HepG2 (cell line): ENCODE results near the gene WDR48. TPM values are rescaled to one million over a fixed set of nuclear protein-coding genes. Genes with fewer than 3 reads are reported as not detected.

Experiments
- ATAC-seq: fragments of 200-7000 bp; cut with Tn5 transposase; 3 replicates; pipeline ENCODE4 v1.9.1; 2020; ENCODE audit warnings: mild to moderate bottlenecking, moderate library complexity
- BruUV-seq: library from RNA; stranded (reverse); fragments of 400-500 nt; replicated peaks from 2 replicates; lab custom pipeline; 2021; lab: Mats Ljungman, UMichigan
- CTCF ChIA-PET: fragments of 300-600 bp; formaldehyde crosslinking; extraction: SDS; loops from one replicate; lab custom pipeline; 2021; ENCODE audit warnings: low total read pairs, inconsistent platforms, low intra/inter-chr PET ratio; lab: Yijun Ruan, JAX
- POLR2A ChIA-PET: fragments of 350-600 bp; sonication (Branson Sonifier 250); formaldehyde crosslinking; loops from one replicate; lab custom pipeline; 2020; ENCODE audit warnings: antibody characterized with exemption, inconsistent platforms; lab: Yijun Ruan, JAX
- DNase-seq: peaks from one replicate; pipeline ENCODE4 v3.0.0-alpha.2; 2015; ENCODE audit warnings: low spot score
- FAIRE-seq: peaks from 3 replicates; lab custom pipeline; 2011; peaks lifted over from hg19 to GRCh38; lab: Jason Lieb, UNC
- H2AFZ ChIP-seq: one replicate; pipeline ENCODE4 v1.6.1; 2011; ENCODE audit warnings: low read length, inconsistent platforms
- H3K27ac ChIP-seq: fragments of 300-600 bp; 3 replicates; pipeline ENCODE4 v1.8.0; 2011; ENCODE audit warnings: mixed run types, mild to moderate bottlenecking, mixed read lengths, low read length, inconsistent platforms; ENCODE audit not compliant: insufficient read depth; ENCODE audit errors: extremely low read length
- H3K27me3 ChIP-seq, 2 experiments: fragments of 200-600 bp in 1 of 2; 2 replicates in 1 of 2; 3 replicates in 1 of 2; pipeline versions ENCODE4 v1.6.0 to v1.8.0; 2011; ENCODE audit warnings: low read length in 2 of 2, mild to moderate bottlenecking in 2 of 2, moderate library complexity in 2 of 2, inconsistent platforms in 1 of 2; ENCODE audit not compliant: insufficient read depth in 2 of 2, control insufficient read depth in 1 of 2
- H3K36me3 ChIP-seq, 2 experiments: fragments of 200-600 bp in 1 of 2; replicated peaks in 1 of 2; 2 replicates in 1 of 2; 3 replicates in 1 of 2; pipeline versions ENCODE4 v1.5.1 to v1.8.0; 2011; ENCODE audit warnings: low read length in 2 of 2, inconsistent platforms in 1 of 2; ENCODE audit not compliant: insufficient read depth in 2 of 2, control insufficient read depth in 1 of 2
- H3K4me1 ChIP-seq: 2 replicates; pipeline ENCODE4 v1.5.1; 2012; ENCODE audit warnings: low read length, inconsistent platforms; ENCODE audit not compliant: insufficient read depth
- H3K4me2 ChIP-seq: 2 replicates; pipeline ENCODE4 v1.6.0; 2011; ENCODE audit warnings: low read depth, low read length, inconsistent platforms
- H3K4me3 ChIP-seq, 3 experiments: fragments of 200-600 bp in 1 of 3; sonication (generic), shearing (Covaris generic) in 1 of 3; replicated peaks in 1 of 3; 2 replicates each; pipeline ENCODE4 v1.5.1; 2011 to 2016; ENCODE audit warnings: low read length in 3 of 3, inconsistent platforms in 2 of 3, low read depth in 2 of 3, mild to moderate bottlenecking in 2 of 3, control low read depth in 1 of 3, mixed read lengths in 1 of 3; ENCODE audit not compliant: insufficient read depth in 1 of 3
- H3K79me2 ChIP-seq: one replicate; pipeline ENCODE4 v1.6.1; 2011; ENCODE audit warnings: low read length, inconsistent platforms; ENCODE audit not compliant: insufficient read depth
- H3K9ac ChIP-seq: 2 replicates; pipeline ENCODE4 v1.6.0; 2011; ENCODE audit warnings: mild to moderate bottlenecking, low read depth, low read length, inconsistent platforms; ENCODE audit not compliant: insufficient read depth
- H3K9me3 ChIP-seq: 2 replicates; pipeline ENCODE4 v1.5.1; 2012; ENCODE audit warnings: mild to moderate bottlenecking, low read length
- H4K20me1 ChIP-seq: 2 replicates; pipeline ENCODE4 v1.6.0; 2011; ENCODE audit warnings: inconsistent platforms, mild to moderate bottlenecking, low read length, moderate library complexity; ENCODE audit not compliant: insufficient read depth
- CBX2 ChIP-seq, 2 experiments: fragments of 200-600 bp in 1 of 2; sonication (generic); formaldehyde crosslinking in 1 of 2; IDR thresholded peaks; 2 replicates each; pipeline versions ENCODE4 v1.7.0 to v1.8.1; 2018 to 2022; ENCODE audit warnings: low read depth in 2 of 2, low read length in 1 of 2, mild to moderate bottlenecking in 1 of 2, missing genetic modification reagents in 1 of 2
- CBX5 ChIP-seq: sonication (generic); formaldehyde crosslinking; IDR thresholded peaks from 2 replicates; pipeline ENCODE4 v1.4.0; 2020; ENCODE audit warnings: missing genetic modification reagents, borderline replicate concordance
- CHD2 ChIP-seq: IDR thresholded peaks from 2 replicates; pipeline ENCODE4 v1.6.1; 2011; ENCODE audit warnings: low read depth, low read length, improper control_type of control experiment
- DMTF1 ChIP-seq: sonication (generic); formaldehyde crosslinking; IDR thresholded peaks from 2 replicates; pipeline ENCODE4 v1.4.0; 2020; ENCODE audit warnings: mild to moderate bottlenecking, missing genetic modification reagents
- HBP1 ChIP-seq: IDR thresholded peaks from 2 replicates; pipeline ENCODE4 v1.6.1; 2016; ENCODE audit warnings: low read depth, control low read depth
- HCFC1 ChIP-seq: fragments of 150-350 bp; IDR thresholded peaks from 2 replicates; pipeline ENCODE4 v1.6.1; 2014; ENCODE audit warnings: low read depth, low read length
- KLF9 ChIP-seq: IDR thresholded peaks from 2 replicates; pipeline ENCODE4 v1.6.1; 2016; ENCODE audit warnings: low read depth
- ONECUT2 ChIP-seq: sonication (generic); formaldehyde crosslinking; IDR thresholded peaks from 2 replicates; pipeline ENCODE4 v1.4.0; 2020; ENCODE audit warnings: missing genetic modification reagents
- PATZ1 ChIP-seq: sonication (generic); formaldehyde crosslinking; IDR thresholded peaks from 2 replicates; pipeline ENCODE4 v1.4.0; 2020; ENCODE audit warnings: missing genetic modification reagents
- SIN3A ChIP-seq: IDR thresholded peaks from 2 replicates; pipeline ENCODE4 v1.6.1; 2011; ENCODE audit warnings: low read depth, mild to moderate bottlenecking, control low read depth, low read length, borderline replicate concordance
- SMARCE1 ChIP-seq: fragments of 450-650 bp; IDR thresholded peaks from 2 replicates; pipeline ENCODE4 v1.6.1; 2017; ENCODE audit warnings: borderline replicate concordance
- SSRP1 ChIP-seq: IDR thresholded peaks from 2 replicates; pipeline ENCODE4 v1.6.1; 2016; ENCODE audit warnings: control low read depth
- XRCC5 ChIP-seq: fragments of 200-400 bp; formaldehyde crosslinking; optimal IDR thresholded peaks from 2 replicates; pipeline ENCODE3; 2017; ENCODE audit warnings: mild to moderate bottlenecking, low read length
- ZFAT ChIP-seq: sonication (generic); formaldehyde crosslinking; conservative IDR thresholded peaks from 2 replicates; pipeline ENCODE4 v1.8.1; 2023; ENCODE audit warnings: missing genetic modification reagents, inconsistent platforms
- ZNF747 ChIP-seq: sonication (generic); formaldehyde crosslinking; IDR thresholded peaks from 2 replicates; pipeline ENCODE4 v1.8.1; 2023; ENCODE audit warnings: missing genetic modification reagents, mild to moderate bottlenecking, borderline replicate concordance
- ZNF878 ChIP-seq: sonication (generic); formaldehyde crosslinking; IDR thresholded peaks from 2 replicates; pipeline ENCODE4 v1.8.1; 2023; ENCODE audit warnings: mild to moderate bottlenecking, missing genetic modification reagents, moderate library complexity
- WGBS: methylation state at CpG from one replicate; pipeline ENCODE4 v1.1.6; 2017; ENCODE audit warnings: low lambda C conversion rate; 5-methylcytosine and 5-hydroxymethylcytosine counted together
- in situ Hi-C: cut with HindIII; loops from 2 replicates; pipeline ENCODE4 v1.10.0; 2017; ENCODE audit warnings: low pct_unique_long_range_greater_than_20kb; ENCODE audit not compliant: extremely low pct_ligation_motif_present
- intact Hi-C: fragments of 100-400 bp; cut with micrococcal nuclease; formaldehyde crosslinking; loops from one replicate; pipeline ENCODE4 v1.10.0; 2022; ENCODE audit not compliant: unreplicated experiment
- polyA plus RNA-seq, 8 experiments: library from polyadenylated mRNA; depleted of rRNA in 3 of 8; stranded (reverse) in 7 of 8; unstranded in 1 of 8; fragments of >200 nt; fragmentation: Illumina TruSeq in 4 of 8; extraction: Trizol in 4 of 8; gene quantifications; 2 replicates each; pipeline versions ENCODE4 v1.2.1 to v1.2.3, GENCODE V29; 2011 to 2016; ENCODE audit warnings: low read depth in 4 of 8, missing spikeins in 1 of 8, mixed read lengths in 1 of 8; ENCODE audit not compliant: insufficient read depth in 1 of 8
- total RNA-seq, 5 experiments: library from RNA; depleted of rRNA; stranded (reverse); fragments of >200 nt; fragmentation: Illumina TruSeq; extraction: Trizol; gene quantifications; 2 replicates each; pipeline ENCODE4 v1.2.3, GENCODE V29; 2016; ENCODE audit warnings: low read depth in 1 of 5

WDR48 gene
- total and polyA plus RNA-seq, 2 of the 13 experiments (the other 11 are each of a cell fraction or from before 2014, with no cell fraction given), result 29.2 to 31.2 TPM

GRCh38 chr3:39099242-39099641 is 47.4 kb downstream of the WDR48 start:
- ChIA-PET POLR2A (no interaction called here), CTCF (no interaction called here)
- Histone ChIP-seq H3K9ac (no peak overlapping the region), H3K79me2 (peaks cover 2% of the 10 kb centered on the region), H3K4me1 (peaks cover 17% of the 10 kb centered on the region), H3K27me3 (no peaks in the 10 kb centered on the region), H3K27ac (no peak overlapping the region), H3K4me2 (no peak overlapping the region), H3K36me3 (peaks cover 17 to 59% of the 10 kb centered on the region in 2 experiments), H2AFZ (no peak overlapping the region), H3K4me3 (no peak overlapping the region), H3K9me3 (no peaks in the 10 kb centered on the region), H4K20me1 (no peaks in the 10 kb centered on the region)
- in situ Hi-C loops (no loop called here), intact Hi-C loops (loop anchor here (5.0 kb wide), 1 partner anchor 1642 kb away; no protein-coding TSS in a partner anchor)
- ATAC-seq (no peak), FAIRE-seq (no peak), DNase-seq (no peak)
- 100% methylated on average over 1 of the region's 1 CpG for WGBS
- no TSS peak for BruUV-seq
- TF ChIP-seq SSRP1 (no peak), SMARCE1 (no peak), CBX5 (CRISPR knock-in tag) (no peak), ZFAT (no peak), CBX2 (IDR thresholded peaks at IDR 0.05; ENCODE audit: low read depth, low read length) (no peak), CBX2 (CRISPR knock-in tag; IDR thresholded peaks at IDR 0.05; ENCODE audit: low read depth) (no peak), HCFC1 (no peak), KLF9 (CRISPR knock-in tag) (no peak), CHD2 (no peak), ZNF747 (CRISPR knock-in tag) (no peak), XRCC5 (no peak), ZNF878 (no peak), ONECUT2 (CRISPR knock-in tag) (no peak), SIN3A (no peak), DMTF1 (CRISPR knock-in tag) (no peak), HBP1 (no peak), PATZ1 (CRISPR knock-in tag) (no peak)
